Testis (tissue), 3 donors: ENCODE data around the gene ZCCHC14. TPM values are rescaled to one million over a fixed set of nuclear protein-coding genes. Genes with fewer than 3 reads are reported as not detected.

Source experiments
- DNase-seq: peaks from one replicate; pipeline ENCODE4 v3.0.0-alpha.2; 2019
- H3K27ac ChIP-seq, 2 donors: fragments of 200-600 bp; sonication (generic); one replicate each; pipeline ENCODE4 v1.5.1; 2019
- H3K27me3 ChIP-seq: fragments of 200-600 bp; sonication (generic); one replicate; pipeline ENCODE4 v1.5.1; 2019
- H3K36me3 ChIP-seq: fragments of 200-600 bp; sonication (generic); one replicate; pipeline ENCODE4 v1.5.1; 2017; ENCODE audit warnings: low read depth; ENCODE audit errors: missing control alignments
- H3K4me1 ChIP-seq: fragments of 200-600 bp; sonication (generic); one replicate; pipeline ENCODE4 v1.5.1; 2019
- H3K4me3 ChIP-seq, 2 donors: fragments of 200-600 bp; sonication (generic); one replicate each; pipeline ENCODE4 v1.5.1; 2017 to 2019
- H3K9me3 ChIP-seq: fragments of 200-600 bp; sonication (generic); one replicate; pipeline ENCODE4 v1.5.1; 2017
- POLR2A ChIP-seq: fragments of 450-650 bp; IDR thresholded peaks from one replicate; pipeline ENCODE4 v1.6.1; 2017; ENCODE audit warnings: antibody characterized with exemption, mild to moderate bottlenecking, moderate library complexity
- WGBS, 2 donors: methylation state at CpG; one replicate each; pipeline ENCODE4 v1.1.5; 2018; 5-methylcytosine and 5-hydroxymethylcytosine counted together
- intact Hi-C: fragments of 100-400 bp; cut with DNase I; formaldehyde crosslinking; loops from one replicate; pipeline ENCODE4 v1.15.1; 2023; ENCODE audit warnings: low total_unique reads
- polyA plus RNA-seq: library from polyadenylated mRNA; stranded (reverse); fragments of 350-450 nt; fragmentation: Illumina TruSeq; extraction: RNeasy Lipid Tissue Mini Kit (QIAGEN cat#74804); gene quantifications from one replicate; pipeline ENCODE4 v1.2.3, GENCODE V29; 2014; ENCODE audit warnings: low read depth, low replicate concordance; ENCODE audit not compliant: insufficient read depth
- total RNA-seq, 2 donors: library from RNA; depleted of rRNA; stranded (reverse); fragments of >200 nt; gene quantifications; one replicate each; pipeline ENCODE4 v1.2.3, GENCODE V29; 2016
- TF ChIP-seq, protein P1 (sequence below), 3 experiments: fragments of 450-650 bp in 2 of 3; fragments of 200-600 bp in 1 of 3; sonication (generic) in 1 of 3; IDR thresholded peaks; one replicate each; pipeline ENCODE4 v1.5.1; 2016 to 2019; ENCODE audit warnings: antibody characterized with exemption in 3 of 3, mild to moderate bottlenecking in 2 of 3, moderate library complexity in 1 of 3

The ZCCHC14 gene
- total and polyA plus RNA-seq, 3 donors from 2014 or later, result 82.3 to 130 (median 94.0) TPM

DNA sequence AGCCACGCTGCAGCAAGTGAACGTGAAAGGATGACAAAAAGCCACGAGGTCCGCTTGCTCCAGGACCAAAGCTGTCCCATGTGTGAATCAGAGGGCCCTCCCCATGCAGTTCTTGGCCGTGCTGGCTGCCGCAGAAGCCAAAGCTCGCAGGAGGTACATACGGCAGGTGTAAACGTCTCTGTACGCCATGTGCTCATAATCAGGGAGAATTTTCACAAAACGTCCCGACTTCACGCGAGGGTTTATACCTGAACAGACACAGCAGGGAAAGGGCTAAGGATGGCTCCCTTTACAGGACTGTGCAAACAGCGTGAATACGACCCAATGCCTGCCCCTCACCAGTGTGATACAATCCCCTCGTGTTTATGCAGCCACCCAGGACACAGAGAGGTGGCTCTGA lies 134.6 kb downstream of the ZCCHC14 start:
- Histone ChIP-seq H3K27ac (no peak overlapping the region), H3K4me1 (no peaks in the 10 kb centered on the region), H3K27me3 (no peaks in the 10 kb centered on the region), H3K4me3 (no peak overlapping the region), H3K9me3 (no peaks in the 10 kb centered on the region), H3K36me3 (no peaks in the 10 kb centered on the region)
- TF ChIP-seq, protein P1, sequence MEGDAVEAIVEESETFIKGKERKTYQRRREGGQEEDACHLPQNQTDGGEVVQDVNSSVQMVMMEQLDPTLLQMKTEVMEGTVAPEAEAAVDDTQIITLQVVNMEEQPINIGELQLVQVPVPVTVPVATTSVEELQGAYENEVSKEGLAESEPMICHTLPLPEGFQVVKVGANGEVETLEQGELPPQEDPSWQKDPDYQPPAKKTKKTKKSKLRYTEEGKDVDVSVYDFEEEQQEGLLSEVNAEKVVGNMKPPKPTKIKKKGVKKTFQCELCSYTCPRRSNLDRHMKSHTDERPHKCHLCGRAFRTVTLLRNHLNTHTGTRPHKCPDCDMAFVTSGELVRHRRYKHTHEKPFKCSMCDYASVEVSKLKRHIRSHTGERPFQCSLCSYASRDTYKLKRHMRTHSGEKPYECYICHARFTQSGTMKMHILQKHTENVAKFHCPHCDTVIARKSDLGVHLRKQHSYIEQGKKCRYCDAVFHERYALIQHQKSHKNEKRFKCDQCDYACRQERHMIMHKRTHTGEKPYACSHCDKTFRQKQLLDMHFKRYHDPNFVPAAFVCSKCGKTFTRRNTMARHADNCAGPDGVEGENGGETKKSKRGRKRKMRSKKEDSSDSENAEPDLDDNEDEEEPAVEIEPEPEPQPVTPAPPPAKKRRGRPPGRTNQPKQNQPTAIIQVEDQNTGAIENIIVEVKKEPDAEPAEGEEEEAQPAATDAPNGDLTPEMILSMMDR (IDR thresholded peaks at IDR 0.05), result no peak
- no peak for TF ChIP-seq POLR2A
- DNase-seq, result no peak
- WGBS, 2 donors, result 93 to 96% methylated on average over 17 of the region's 17 CpGs
- intact Hi-C loops, result no loop called here

DNA sequence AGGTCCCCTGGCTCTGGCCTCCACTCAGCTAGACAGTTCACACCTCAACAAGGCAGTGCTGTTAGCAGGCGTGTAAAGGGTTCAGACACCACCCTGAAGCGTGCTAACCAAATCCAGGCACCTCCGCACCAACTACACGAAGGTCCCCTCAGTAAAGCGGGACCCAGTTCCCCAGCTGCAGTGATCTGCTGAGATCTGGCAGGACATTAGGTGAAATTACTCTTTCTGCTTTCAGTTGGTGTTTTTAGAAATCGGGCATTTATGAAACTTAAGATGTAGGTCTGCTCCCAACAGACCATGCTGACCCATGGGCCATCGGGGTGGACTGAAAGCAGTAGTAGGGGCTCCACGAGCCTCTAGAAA lies 136.4 kb downstream of the ZCCHC14 start:
- 89 to 93% methylated on average over 8 of the region's 8 CpGs for WGBS, 2 donors
- DNase-seq, result no peak
- no peaks in the 10 kb centered on the region for H3K4me1 ChIP-seq
- no peaks in the 10 kb centered on the region for H3K27me3 ChIP-seq
- H3K27ac ChIP-seq, result no peak overlapping the region
- intact Hi-C loops, result no loop called here
- no peaks in the 10 kb centered on the region for H3K36me3 ChIP-seq
- TF ChIP-seq POLR2A, result no peak
- TF ChIP-seq, protein P1 (IDR thresholded peaks at IDR 0.05), result no peak
- no peak overlapping the region for H3K4me3 ChIP-seq
- no peaks in the 10 kb centered on the region for H3K9me3 ChIP-seq

Other genes with a start within 250 kb of the ZCCHC14 start
- 10 to 100 TPM; 53.1 to 71.9 TPM for gene C16orf95, start 175.6 kb downstream of the ZCCHC14 start, total RNA-seq
- gene C16orf95, start 175.6 kb downstream of the ZCCHC14 start, polyA plus RNA-seq, result 203 TPM
- 100 to 1,000 TPM; 115 to 215 TPM for gene FBXO31, start 109.2 kb downstream of the ZCCHC14 start, total RNA-seq
- 73.9 TPM for gene FBXO31, start 109.2 kb downstream of the ZCCHC14 start, polyA plus RNA-seq
- gene MAP1LC3B, start 100.7 kb downstream of the ZCCHC14 start, total RNA-seq, result 10 to 100 TPM; 69.1 to 73.1 TPM
- gene MAP1LC3B, start 100.7 kb downstream of the ZCCHC14 start, polyA plus RNA-seq, result 114 TPM
- 1 to 10 TPM; 8.3 to 8.7 TPM for gene JPH3, start 109.5 kb upstream of the ZCCHC14 start, total RNA-seq
- gene JPH3, start 109.5 kb upstream of the ZCCHC14 start, polyA plus RNA-seq, result 3.2 TPM